ENCODE results near the gene SERPING1.

DNA sequence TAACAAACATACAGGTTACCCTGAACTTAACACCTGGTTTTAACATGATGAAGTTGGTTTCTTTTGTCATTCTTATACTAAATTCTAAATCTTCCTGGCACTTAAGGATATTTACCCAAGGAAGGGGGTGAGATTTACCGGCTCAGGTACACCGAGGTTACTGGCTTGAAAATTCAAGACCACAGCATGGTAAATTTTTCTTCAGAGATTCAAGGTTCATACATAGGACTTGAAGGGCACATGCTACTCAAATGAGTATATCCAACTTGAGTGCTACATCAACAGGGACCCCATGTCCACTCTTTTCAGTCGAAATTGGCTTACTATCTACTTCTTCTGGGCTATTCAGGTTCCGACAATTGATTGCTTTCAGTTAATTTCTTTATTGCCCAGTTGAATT lies 12.7 kb downstream of the SERPING1 start:
- TF ChIP-seq CTCF (IDR thresholded peaks at IDR 0.05; ENCODE audit: insufficient read depth, low read length) = no peak
- TF ChIP-seq REST (IDR thresholded peaks at IDR 0.05; ENCODE audit: insufficient replicate concordance, low read depth) = no peak
- no peak for TF ChIP-seq POLR2AphosphoS5 (IDR thresholded peaks at IDR 0.05; ENCODE audit: low read depth)
- TF ChIP-seq GABPA (IDR thresholded peaks at IDR 0.05; ENCODE audit: low read depth) = no peak
- no peak for TF ChIP-seq SPI1 (IDR thresholded peaks at IDR 0.05; ENCODE audit: borderline replicate concordance, low read depth)

Measured in HL-60 (cell line).